GM23338 (cell line): Measurements from ENCODE around the gene HPGD.

Experiments used
- CTCF ChIP-seq, 2 experiments: fragments of 200-600 bp in 1 of 2; sonication (generic) in 1 of 2; conservative IDR thresholded peaks; 2 replicates each; pipeline versions ENCODE4 v1.5.1 to v1.6.1; 2016 to 2017; ENCODE audit warnings: antibody characterized with exemption in 2 of 2, low read depth in 2 of 2, mild to moderate bottlenecking in 2 of 2, moderate library complexity in 1 of 2
- EZH2phosphoT487 ChIP-seq: fragments of 200-600 bp; sonication (generic); IDR thresholded peaks from one replicate; pipeline ENCODE4 v1.8.1; 2018; ENCODE audit warnings: antibody characterized with exemption; ENCODE audit not compliant: unreplicated experiment
- REST ChIP-seq: IDR thresholded peaks from one replicate; pipeline ENCODE4 v1.6.1; 2018; ENCODE audit warnings: antibody characterized with exemption; ENCODE audit not compliant: unreplicated experiment

- TF ChIP-seq CTCF (conservative IDR thresholded peaks at IDR 0.05; ENCODE audit: low read depth in 2 of 2) (no peak), REST (no peak), EZH2phosphoT487 (no peak)
Measured at GRCh38 chr4:174444390-174444789, 77.9 kb downstream of the HPGD start.
